ENCODE results near the gene SLC12A6.

- TF ChIP-seq CTCF (conservative IDR thresholded peaks at IDR 0.05; ENCODE audit: low read length) (no peak), EZH2phosphoT487 (IDR thresholded peaks at IDR 0.05; ENCODE audit: borderline replicate concordance, low read depth, low read length) (no peak)
Observed at GRCh38 chr15:34246276-34246976, 91.2 kb downstream of the SLC12A6 start.
